Stomach (tissue), 4 donors: Measurements from ENCODE around the gene PHF23.

Source experiments
- CTCF ChIP-seq, 7 experiments: fragments of 450-650 bp in 4 of 7; fragments of 200-600 bp in 3 of 7; sonication (generic) in 3 of 7; IDR thresholded peaks; one replicate each; pipeline ENCODE4 v1.5.1; 2016 to 2019; ENCODE audit warnings: antibody characterized with exemption in 7 of 7, control low read depth in 2 of 7, mild to moderate bottlenecking in 1 of 7
- EP300 ChIP-seq: sonication (generic); formaldehyde crosslinking; IDR thresholded peaks from one replicate; pipeline ENCODE4 v1.6.1; 2017; ENCODE audit warnings: antibody characterized with exemption
- POLR2A ChIP-seq, 4 donors: fragments of 450-650 bp; IDR thresholded peaks; one replicate each; pipeline ENCODE4 v1.6.1; 2016; ENCODE audit warnings: antibody characterized with exemption in 4 of 4, control low read depth in 2 of 4, mild to moderate bottlenecking in 1 of 4, moderate library complexity in 1 of 4
- POLR2AphosphoS5 ChIP-seq, 3 donors: sonication (generic); formaldehyde crosslinking; IDR thresholded peaks; one replicate each; pipeline ENCODE4 v1.6.1; 2016; ENCODE audit warnings: antibody characterized with exemption in 3 of 3

GRCh38 chr17:7279448-7279847, 40.2 kb upstream of the PHF23 start:
- TF ChIP-seq POLR2A (IDR thresholded peaks at IDR 0.05) (no peak), POLR2AphosphoS5 (IDR thresholded peaks at IDR 0.05) (no peak), CTCF (IDR thresholded peaks at IDR 0.05) (no peak), EP300 (no peak)
